ENCODE results near the gene ANXA6.

ANXA6 gene

GRCh38 chr5:151171529-151171928, 13.9 kb upstream of the ANXA6 start:
- TF ChIP-seq, protein P1, sequence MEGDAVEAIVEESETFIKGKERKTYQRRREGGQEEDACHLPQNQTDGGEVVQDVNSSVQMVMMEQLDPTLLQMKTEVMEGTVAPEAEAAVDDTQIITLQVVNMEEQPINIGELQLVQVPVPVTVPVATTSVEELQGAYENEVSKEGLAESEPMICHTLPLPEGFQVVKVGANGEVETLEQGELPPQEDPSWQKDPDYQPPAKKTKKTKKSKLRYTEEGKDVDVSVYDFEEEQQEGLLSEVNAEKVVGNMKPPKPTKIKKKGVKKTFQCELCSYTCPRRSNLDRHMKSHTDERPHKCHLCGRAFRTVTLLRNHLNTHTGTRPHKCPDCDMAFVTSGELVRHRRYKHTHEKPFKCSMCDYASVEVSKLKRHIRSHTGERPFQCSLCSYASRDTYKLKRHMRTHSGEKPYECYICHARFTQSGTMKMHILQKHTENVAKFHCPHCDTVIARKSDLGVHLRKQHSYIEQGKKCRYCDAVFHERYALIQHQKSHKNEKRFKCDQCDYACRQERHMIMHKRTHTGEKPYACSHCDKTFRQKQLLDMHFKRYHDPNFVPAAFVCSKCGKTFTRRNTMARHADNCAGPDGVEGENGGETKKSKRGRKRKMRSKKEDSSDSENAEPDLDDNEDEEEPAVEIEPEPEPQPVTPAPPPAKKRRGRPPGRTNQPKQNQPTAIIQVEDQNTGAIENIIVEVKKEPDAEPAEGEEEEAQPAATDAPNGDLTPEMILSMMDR (IDR thresholded peaks at IDR 0.05; ENCODE audit: low read depth, low read length) = no peak
- Histone ChIP-seq H3K36me3 (no peaks in the 10 kb centered on the region), H3K9me3 (no peaks in the 10 kb centered on the region), H3K27me3 (no peaks in the 10 kb centered on the region), H3K4me3 (ENCODE audit: low read depth, low read length) (no peak overlapping the region), H3K4me1 (no peaks in the 10 kb centered on the region)
- no peak for DNase-seq

DNA sequence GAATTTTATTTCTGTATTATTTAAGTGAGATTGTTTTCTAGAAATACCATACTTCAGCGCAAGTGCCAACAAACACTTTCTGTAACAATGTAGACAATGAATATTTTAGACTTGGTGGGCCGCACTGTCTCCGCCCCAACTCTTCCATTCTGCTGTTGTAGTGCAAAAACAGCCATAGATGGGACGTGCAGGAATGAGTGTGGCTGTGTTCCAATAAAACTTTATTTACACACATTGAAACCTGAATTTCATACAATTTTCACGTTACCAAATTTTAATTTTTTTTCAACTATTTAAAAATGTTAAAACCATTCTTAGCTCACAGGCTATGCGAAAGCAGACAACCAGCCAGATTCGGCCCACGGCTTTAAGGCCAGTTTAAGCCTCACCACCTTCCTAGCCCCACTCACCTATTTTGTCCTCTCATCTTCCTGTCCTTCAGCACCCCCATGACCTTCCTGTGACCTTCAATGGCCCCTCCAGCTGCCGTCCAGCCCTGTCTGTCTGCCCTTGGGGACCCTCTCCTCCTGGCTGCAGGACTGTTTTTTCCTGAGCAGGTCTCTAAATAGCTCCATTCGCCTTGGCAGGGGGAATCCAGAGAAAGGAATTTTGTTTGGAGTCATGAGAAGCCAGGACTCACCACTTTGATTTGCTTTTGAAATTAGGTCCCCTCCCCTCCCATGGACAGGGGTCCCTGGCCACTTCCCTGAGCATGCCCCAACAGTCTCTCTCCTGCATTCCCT, 11.2 kb upstream of the ANXA6 start:
- H3K4me1 ChIP-seq = no peaks in the 10 kb centered on the region
- H3K4me3 ChIP-seq (ENCODE audit: low read depth, low read length) = no peak overlapping the region
- DNase-seq = no peak
- no peaks in the 10 kb centered on the region for H3K36me3 ChIP-seq
- no peaks in the 10 kb centered on the region for H3K27me3 ChIP-seq
- TF ChIP-seq, protein P1 (IDR thresholded peaks at IDR 0.05; ENCODE audit: low read depth, low read length) = no peak
- H3K9me3 ChIP-seq = no peaks in the 10 kb centered on the region

DNA sequence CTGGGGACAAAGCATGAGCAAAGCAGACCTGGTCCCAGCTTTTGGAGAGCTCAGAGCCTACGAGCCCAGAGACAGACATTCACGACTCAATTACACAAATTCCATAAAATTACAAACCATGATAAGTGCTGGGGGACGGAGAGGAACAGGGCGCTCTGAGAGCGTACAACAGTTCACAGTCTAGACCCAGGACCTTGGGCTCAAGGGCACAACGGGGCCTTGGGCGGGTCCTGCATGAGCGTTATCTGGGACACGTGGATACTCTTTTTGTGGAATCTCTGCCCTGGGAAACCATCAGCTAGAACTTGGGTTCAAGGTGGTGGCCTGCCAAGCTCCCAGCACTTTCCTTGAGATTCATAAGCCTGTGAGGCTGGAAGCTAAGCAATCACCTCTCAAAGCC, 9.4 kb upstream of the ANXA6 start:
- H3K27me3 ChIP-seq = no peaks in the 10 kb centered on the region
- H3K4me3 ChIP-seq (ENCODE audit: low read depth, low read length) = no peak overlapping the region
- H3K4me1 ChIP-seq = no peaks in the 10 kb centered on the region
- TF ChIP-seq, protein P1 (IDR thresholded peaks at IDR 0.05; ENCODE audit: low read depth, low read length) = no peak
- H3K9me3 ChIP-seq = no peaks in the 10 kb centered on the region
- DNase-seq = no peak
- H3K36me3 ChIP-seq = no peaks in the 10 kb centered on the region

- Histone ChIP-seq H3K4me3 (ENCODE audit: low read depth, low read length) (no peak overlapping the region), H3K4me1 (no peaks in the 10 kb centered on the region), H3K9me3 (no peaks in the 10 kb centered on the region), H3K27me3 (no peaks in the 10 kb centered on the region), H3K36me3 (no peaks in the 10 kb centered on the region)
- TF ChIP-seq, protein P1 (IDR thresholded peaks at IDR 0.05; ENCODE audit: low read depth, low read length) = peak; percentile 94
- peak; percentile 70 for DNase-seq
Measured at GRCh38 chr5:151164687-151165392, 7.3 kb upstream of the ANXA6 start.

GRCh38 chr5:151162776-151163175, 5.2 kb upstream of the ANXA6 start:
- Histone ChIP-seq H3K9me3 (no peaks in the 10 kb centered on the region), H3K27me3 (no peaks in the 10 kb centered on the region), H3K36me3 (no peaks in the 10 kb centered on the region), H3K4me1 (no peaks in the 10 kb centered on the region), H3K4me3 (ENCODE audit: low read depth, low read length) (no peak overlapping the region)
- TF ChIP-seq, protein P1 (IDR thresholded peaks at IDR 0.05; ENCODE audit: low read depth, low read length) = no peak
- no peak for DNase-seq

Data from BE2C (cell line).